Retinal pigment epithelial cell (primary cell): ENCODE measurements around the gene MAP4K1.
"Not testable (repeated sequence)": the region's sequence is repeated elsewhere in the genome, so short reads cannot be mapped to it uniquely, and the experiment has no call there.

Experiments used
- DNase-seq: peaks from one replicate; pipeline ENCODE4 v3.0.0-alpha.2; 2010; ENCODE audit warnings: low read depth
- H3K4me3 ChIP-seq: 2 replicates; pipeline ENCODE4 v1.5.1; 2011; ENCODE audit warnings: mild to moderate bottlenecking, low read length, control low read depth, moderate library complexity
- CTCF ChIP-seq: conservative IDR thresholded peaks from 2 replicates; pipeline ENCODE4 v1.5.1; 2011; ENCODE audit warnings: low read depth, low read length, control low read depth, inconsistent platforms

The MAP4K1 gene

GRCh38 chr19:38564981-38565690, 52.6 kb downstream of the MAP4K1 start:
- TF ChIP-seq CTCF, result no peak
- no peak for DNase-seq
- H3K4me3 ChIP-seq, result no peak overlapping the region

GRCh38 chr19:38563475-38563874, 54.3 kb downstream of the MAP4K1 start:
- no peak overlapping the region for H3K4me3 ChIP-seq
- no peak for TF ChIP-seq CTCF
- no peak for DNase-seq

GRCh38 chr19:38562096-38562495, 55.7 kb downstream of the MAP4K1 start:
- no peak for TF ChIP-seq CTCF
- DNase-seq, result no peak
- no peak overlapping the region for H3K4me3 ChIP-seq

- no peak overlapping the region for H3K4me3 ChIP-seq
- no peak for TF ChIP-seq CTCF
- DNase-seq, result no peak
Measured at GRCh38 chr19:38561658-38562057, 56.1 kb downstream of the MAP4K1 start.

- no peak for DNase-seq
- no peak for TF ChIP-seq CTCF
- H3K4me3 ChIP-seq, result no peak overlapping the region
Measured at GRCh38 chr19:38561053-38561606, 56.6 kb downstream of the MAP4K1 start.

GRCh38 chr19:38559428-38560401, 58.0 kb downstream of the MAP4K1 start:
- H3K4me3 ChIP-seq, result no peak overlapping the region
- DNase-seq, result peak; percentile 43
- TF ChIP-seq CTCF, result no peak

GRCh38 chr19:38558933-38559332, 58.8 kb downstream of the MAP4K1 start:
- DNase-seq, H3K4me3 ChIP-seq: not testable (repeated sequence)
